AG10803 (cell line): ENCODE data around the gene SRP19.

Source experiments
- DNase-seq: peaks from one replicate; pipeline ENCODE4 v3.0.0; 2010; ENCODE audit warnings: low read depth
- H3K4me3 ChIP-seq: 2 replicates; pipeline ENCODE4 v1.5.1; 2011; ENCODE audit warnings: mild to moderate bottlenecking, low read length, control low read depth
- CTCF ChIP-seq: conservative IDR thresholded peaks from 2 replicates; pipeline ENCODE4 v1.5.1; 2011; ENCODE audit warnings: mild to moderate bottlenecking, low read length, control low read depth, inconsistent platforms

The SRP19 gene

GRCh38 chr5:112906637-112907036 is 45.5 kb downstream of the SRP19 start:
- DNase-seq = no peak
- H3K4me3 ChIP-seq = no peak overlapping the region
- TF ChIP-seq CTCF = no peak

DNA sequence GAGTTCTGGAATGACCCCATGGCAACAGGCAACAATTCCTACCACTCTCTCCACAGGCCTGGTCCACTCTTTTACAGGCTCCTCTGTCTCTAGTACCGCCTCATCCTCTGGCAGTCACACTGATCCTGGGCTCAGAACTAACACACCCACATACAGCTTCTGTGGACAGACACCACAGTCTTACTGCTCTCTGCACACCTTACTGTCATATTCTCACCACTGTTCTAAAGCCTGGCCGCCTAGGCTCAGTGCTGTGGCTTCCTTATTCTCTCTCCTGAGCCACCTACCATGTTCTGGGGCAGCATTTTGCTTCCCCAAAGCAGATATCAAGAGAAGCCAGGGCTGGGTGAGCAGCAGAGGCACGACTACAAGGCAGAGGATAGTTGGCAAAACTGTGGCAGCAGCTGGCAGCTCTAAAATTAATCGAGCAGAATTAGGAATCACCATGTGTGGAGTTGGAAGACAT is 46.1 kb downstream of the SRP19 start:
- H3K4me3 ChIP-seq = no peak overlapping the region
- TF ChIP-seq CTCF = no peak
- DNase-seq = no peak

- no peak for DNase-seq
- H3K4me3 ChIP-seq = no peak overlapping the region
- TF ChIP-seq CTCF = no peak
Measured at GRCh38 chr5:112908854-112909253, 47.8 kb downstream of the SRP19 start.

DNA sequence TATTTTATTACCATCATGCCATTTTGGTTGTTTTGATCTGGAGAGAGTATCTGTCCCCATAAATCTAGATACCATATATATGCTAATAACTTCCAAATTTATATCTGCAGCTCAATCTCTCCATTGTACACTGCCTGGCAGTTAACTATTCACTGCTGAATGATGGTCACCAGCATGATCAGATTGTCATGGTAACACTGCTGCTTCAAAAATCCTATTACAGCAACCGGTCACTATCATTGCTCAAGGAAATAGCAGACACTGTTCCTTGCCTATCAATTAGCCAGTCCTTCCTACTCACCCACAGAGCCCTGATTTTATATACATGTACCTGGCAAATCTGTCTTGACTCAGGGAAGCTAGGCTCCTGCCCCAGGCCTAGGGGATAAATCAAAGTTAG is 49.4 kb downstream of the SRP19 start:
- DNase-seq = no peak
- no peak for TF ChIP-seq CTCF
- H3K4me3 ChIP-seq = no peak overlapping the region

- H3K4me3 ChIP-seq = no peak overlapping the region
- TF ChIP-seq CTCF = no peak
- no peak for DNase-seq
Measured at GRCh38 chr5:112914584-112914983, 53.5 kb downstream of the SRP19 start.

- TF ChIP-seq CTCF = no peak
- no peak for DNase-seq
- no peak overlapping the region for H3K4me3 ChIP-seq
Measured at GRCh38 chr5:112915831-112916230, 54.7 kb downstream of the SRP19 start.

GRCh38 chr5:112917453-112917995 is 56.4 kb downstream of the SRP19 start:
- H3K4me3 ChIP-seq = no peak overlapping the region
- peak; percentile 55 for DNase-seq
- TF ChIP-seq CTCF = peak; percentile 15
